Activated CD4-positive, CD25-positive, alpha-beta regulatory T cell treated with anti-CD3 and anti-CD28 coated beads, Interleukin-2, amount 50 U/mL, for 16 hours (primary cell): Measurements from ENCODE around the gene CAMTA2.

Source experiments
- DNase-seq: peaks from one replicate; pipeline ENCODE4 v3.0.0-alpha.2; 2020; ENCODE audit warnings: low read depth, low spot score

Gene CAMTA2

GRCh38 chr17:4947010-4947410 lies 40.5 kb downstream of the CAMTA2 start:
- DNase-seq: no peak

- DNase-seq: no peak
Measured at GRCh38 chr17:4946312-4946976, 41.0 kb downstream of the CAMTA2 start.

GRCh38 chr17:4945944-4946280 lies 41.6 kb downstream of the CAMTA2 start:
- no peak for DNase-seq

- peak; percentile 59 for DNase-seq
Measured at GRCh38 chr17:4945176-4945943, 42.1 kb downstream of the CAMTA2 start.

GRCh38 chr17:4944554-4945175 lies 42.8 kb downstream of the CAMTA2 start:
- DNase-seq: no peak

- no peak for DNase-seq
Measured at GRCh38 chr17:4944163-4944553, 43.3 kb downstream of the CAMTA2 start.

GRCh38 chr17:4942760-4943508 lies 44.5 kb downstream of the CAMTA2 start:
- no peak for DNase-seq

GRCh38 chr17:4941319-4941610 lies 46.2 kb downstream of the CAMTA2 start:
- DNase-seq: no peak

- no peak for DNase-seq
Measured at GRCh38 chr17:4940555-4941318, 46.7 kb downstream of the CAMTA2 start.

GRCh38 chr17:4939796-4940554 lies 47.5 kb downstream of the CAMTA2 start, which contains the start of the genes RNF167 and SLC25A11:
Gene RNF167, plus strand, starts transcription at chr17:4940268. Its CDS starts 642 bp downstream, at chr17:4940910.
Gene SLC25A11, minus strand, starts transcription at chr17:4940046. Its CDS starts 136 bp downstream, at chr17:4939910.
- peak; percentile 91 for DNase-seq

GRCh38 chr17:4939546-4939795 lies 48.0 kb downstream of the CAMTA2 start:
- DNase-seq: no peak

- DNase-seq: no peak
Measured at GRCh38 chr17:4938688-4939545, 48.6 kb downstream of the CAMTA2 start.

GRCh38 chr17:4938069-4938491 lies 49.4 kb downstream of the CAMTA2 start:
- DNase-seq: no peak

GRCh38 chr17:4937553-4937952 lies 49.9 kb downstream of the CAMTA2 start:
- DNase-seq: no peak

GRCh38 chr17:4936436-4936835 lies 51.0 kb downstream of the CAMTA2 start:
- no peak for DNase-seq

- DNase-seq: no peak
Measured at GRCh38 chr17:4935650-4936049, 51.8 kb downstream of the CAMTA2 start.

- no peak for DNase-seq
Measured at GRCh38 chr17:4934173-4934979, 53.1 kb downstream of the CAMTA2 start.

GRCh38 chr17:4933646-4934045 lies 53.8 kb downstream of the CAMTA2 start:
- DNase-seq: no peak

- DNase-seq: no peak
Measured at GRCh38 chr17:4932756-4933155, 54.7 kb downstream of the CAMTA2 start.
